Measurements from ENCODE around the gene SLAMF1. TPM values are rescaled to one million over a fixed set of nuclear protein-coding genes. Genes with fewer than 3 reads are reported as not detected.
"Not testable (repeated sequence)": the region's sequence is repeated elsewhere in the genome, so short reads cannot be mapped to it uniquely, and the experiment has no call there.

The SLAMF1 gene, protein sequence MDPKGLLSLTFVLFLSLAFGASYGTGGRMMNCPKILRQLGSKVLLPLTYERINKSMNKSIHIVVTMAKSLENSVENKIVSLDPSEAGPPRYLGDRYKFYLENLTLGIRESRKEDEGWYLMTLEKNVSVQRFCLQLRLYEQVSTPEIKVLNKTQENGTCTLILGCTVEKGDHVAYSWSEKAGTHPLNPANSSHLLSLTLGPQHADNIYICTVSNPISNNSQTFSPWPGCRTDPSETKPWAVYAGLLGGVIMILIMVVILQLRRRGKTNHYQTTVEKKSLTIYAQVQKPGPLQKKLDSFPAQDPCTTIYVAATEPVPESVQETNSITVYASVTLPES
- not detected for polyA plus RNA-seq (2013, experiment 1 of 2)
- polyA plus RNA-seq (2013, experiment 2 of 2), result not detected

DNA sequence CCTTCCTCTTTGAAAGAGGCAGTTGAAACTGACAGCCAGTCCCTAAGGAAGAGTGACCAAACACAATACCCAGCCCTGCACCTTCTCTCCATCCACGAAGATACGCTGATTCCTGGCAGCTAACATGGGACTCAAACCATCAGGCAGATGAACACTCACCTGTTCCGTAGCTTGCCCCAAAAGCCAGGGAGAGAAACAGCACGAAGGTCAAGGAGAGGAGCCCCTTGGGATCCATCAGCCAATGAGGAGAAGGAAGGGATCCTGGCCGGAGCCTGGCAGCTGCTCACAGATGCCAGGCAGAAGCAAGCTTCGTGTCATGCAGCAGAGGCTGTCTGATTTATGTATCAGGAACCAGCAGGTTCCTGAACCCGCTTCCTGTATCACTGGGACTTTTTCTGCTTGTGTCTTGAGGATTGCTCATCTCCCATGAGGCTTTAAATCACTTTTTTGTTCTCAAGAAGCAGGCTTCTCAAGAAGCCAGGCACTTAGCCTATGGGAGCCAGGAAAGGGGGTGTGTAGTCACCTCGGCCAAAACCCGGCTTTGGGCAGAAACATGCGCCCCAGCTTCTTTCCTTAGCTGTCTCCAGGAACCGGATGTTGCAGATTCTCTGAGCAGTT lies at the start of gene SLAMF1:
Gene SLAMF1 (minus strand): TSS at position 334 of the 618 bp plus-strand sequence. CDS start 99 bp downstream, at position 235.
- Histone ChIP-seq H2BK120ac (ENCODE audit: low read depth, low read length) (no peak within 1 kb of the TSS), H4K91ac (ENCODE audit: low read depth, low read length, poor library complexity) (no peak within 1 kb of the TSS), H3K23ac (ENCODE audit: low read depth, low read length, poor library complexity) (no peak within 1 kb of the TSS), H3K9me3 (replicated peaks in 1 of 2; ENCODE audit: control insufficient read depth in 2 of 2, insufficient read depth in 1 of 2, low read depth in 1 of 2, low read length in 2 of 2) (no peaks in the 10 kb centered on the region), H3K79me1 (ENCODE audit: low read depth, low read length) (no peaks in the 10 kb centered on the region), H4K8ac (ENCODE audit: low read depth, low read length) (no peak within 1 kb of the TSS), H2BK5ac (ENCODE audit: low read length) (no peak within 1 kb of the TSS), H2BK12ac (ENCODE audit: low read length) (no peak within 1 kb of the TSS), H3K4me1 (ENCODE audit: control insufficient read depth in 2 of 2, insufficient read depth in 1 of 2, low read depth in 1 of 2, low read length in 2 of 2) (no peaks in the 10 kb centered on the region), H3K4me3 (ENCODE audit: low read length in 2 of 2) (no peak within 1 kb of the TSS), H3K36me3 (replicated peaks in 1 of 2; ENCODE audit: control insufficient read depth in 2 of 2, insufficient read depth in 2 of 2, low read length in 2 of 2) (no peaks in the 10 kb centered on the region), H2BK15ac (ENCODE audit: low read length) (no peak within 1 kb of the TSS), H3K4ac (ENCODE audit: low read length) (no peak within 1 kb of the TSS), H2AFZ (ENCODE audit: low read length) (no peak within 1 kb of the TSS), H3K18ac (ENCODE audit: low read length) (no peak within 1 kb of the TSS), H3K4me2 (ENCODE audit: insufficient read depth, low read length, poor library complexity, severe bottlenecking) (no peak within 1 kb of the TSS), H3K9ac (ENCODE audit: low read depth, low read length, poor library complexity) (no peak within 1 kb of the TSS), H3K14ac (ENCODE audit: low read length) (no peak within 1 kb of the TSS), H3K27ac (replicated peaks; ENCODE audit: low read length) (no peak within 1 kb of the TSS), H2AK5ac (ENCODE audit: low read depth, low read length) (no peak within 1 kb of the TSS), H3K27me3 (ENCODE audit: control insufficient read depth in 3 of 3, insufficient read depth in 3 of 3, low read depth in 1 of 3, low read length in 3 of 3) (peaks cover 0 to 3% (median 0%) of the 10 kb centered on the region in 3 experiments)
- WGBS, 2 donors (ENCODE audit: extremely low coverage in 2 of 2, insufficient read length in 2 of 2, insufficient replicate concordance in 1 of 2), result no CpG with 5 or more reads among the region's 11 CpGs
- DNase-seq (ENCODE audit: low spot score), result no peak

DNA sequence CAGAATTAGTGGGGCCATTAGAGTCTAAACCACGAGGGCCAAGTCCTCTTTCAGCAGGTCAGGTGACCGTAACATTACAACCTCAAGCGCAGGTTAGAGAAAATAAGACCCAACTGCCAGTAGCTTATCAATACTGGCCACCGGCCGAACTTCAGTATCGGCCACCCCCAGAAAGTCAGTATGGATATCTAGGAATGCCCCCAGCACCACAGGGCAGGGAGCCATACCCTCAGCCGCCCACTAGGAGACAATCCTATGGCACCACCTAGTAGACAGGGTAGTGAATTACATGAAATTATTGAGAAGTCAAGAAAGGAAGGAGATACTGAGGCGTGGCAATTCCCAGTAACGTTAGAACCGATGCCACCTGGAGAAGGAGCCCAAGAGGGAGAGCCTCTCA lies 45.5 kb upstream of the SLAMF1 start:
- not testable (repeated sequence) for H3K79me1 ChIP-seq (ENCODE audit: low read depth, low read length); DNase-seq (ENCODE audit: low spot score)

DNA sequence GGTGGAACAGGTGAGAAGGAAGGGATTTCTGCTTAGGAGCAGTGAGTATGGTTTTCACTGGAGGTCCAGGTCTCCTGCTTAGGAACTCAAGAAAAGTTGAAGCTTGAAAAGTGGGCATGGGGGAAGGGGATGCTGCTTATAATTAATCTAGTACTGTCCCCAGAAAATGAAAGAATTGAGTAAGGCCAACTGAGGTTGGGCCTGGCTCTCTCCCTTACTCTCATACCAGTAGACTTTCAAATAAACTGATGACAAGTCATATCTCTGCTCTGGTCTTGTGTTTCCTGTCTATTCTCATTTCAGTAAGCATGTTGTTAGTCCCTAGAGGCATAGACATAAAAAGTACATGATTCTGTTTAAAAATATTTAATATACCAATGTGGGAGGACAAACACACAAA lies 38.4 kb upstream of the SLAMF1 start:
- Histone ChIP-seq H2BK120ac (ENCODE audit: low read depth, low read length) (no peak overlapping the region), H4K8ac (ENCODE audit: low read depth, low read length) (no peak overlapping the region), H2BK12ac (ENCODE audit: low read length) (no peak overlapping the region), H2BK5ac (ENCODE audit: low read length) (no peak overlapping the region), H3K27ac (replicated peaks; ENCODE audit: low read length) (no peak overlapping the region), H2AK5ac (ENCODE audit: low read depth, low read length) (no peak overlapping the region), H2BK15ac (ENCODE audit: low read length) (no peak overlapping the region), H3K14ac (ENCODE audit: low read length) (no peak overlapping the region), H3K27me3 (ENCODE audit: control insufficient read depth in 3 of 3, insufficient read depth in 3 of 3, low read depth in 1 of 3, low read length in 3 of 3) (no peaks in the 10 kb centered on the region), H3K4me2 (ENCODE audit: insufficient read depth, low read length, poor library complexity, severe bottlenecking) (no peak overlapping the region), H3K36me3 (replicated peaks in 1 of 2; ENCODE audit: control insufficient read depth in 2 of 2, insufficient read depth in 2 of 2, low read length in 2 of 2) (no peaks in the 10 kb centered on the region), H2AFZ (ENCODE audit: low read length) (no peak overlapping the region), H3K18ac (ENCODE audit: low read length) (no peak overlapping the region), H3K23ac (ENCODE audit: low read depth, low read length, poor library complexity) (no peak overlapping the region), H3K4me3 (ENCODE audit: low read length in 2 of 2) (no peak overlapping the region), H3K4ac (ENCODE audit: low read length) (no peak overlapping the region), H3K4me1 (ENCODE audit: control insufficient read depth in 2 of 2, insufficient read depth in 1 of 2, low read depth in 1 of 2, low read length in 2 of 2) (no peaks in the 10 kb centered on the region), H3K9ac (ENCODE audit: low read depth, low read length, poor library complexity) (no peak overlapping the region), H4K91ac (ENCODE audit: low read depth, low read length, poor library complexity) (no peak overlapping the region), H3K79me1 (ENCODE audit: low read depth, low read length) (no peaks in the 10 kb centered on the region), H3K9me3 (replicated peaks in 1 of 2; ENCODE audit: control insufficient read depth in 2 of 2, insufficient read depth in 1 of 2, low read depth in 1 of 2, low read length in 2 of 2) (no peaks in the 10 kb centered on the region)
- no peak for DNase-seq (ENCODE audit: low spot score)

More for the DNA sequence above, 45.5 kb upstream of the SLAMF1 start:
- H3K27ac ChIP-seq (replicated peaks; ENCODE audit: low read length); H2BK15ac ChIP-seq (ENCODE audit: low read length); H3K27me3 ChIP-seq (ENCODE audit: control insufficient read depth in 3 of 3, insufficient read depth in 3 of 3, low read depth in 1 of 3, low read length in 3 of 3); H2BK5ac ChIP-seq (ENCODE audit: low read length); H3K9me3 ChIP-seq (replicated peaks in 1 of 2; ENCODE audit: control insufficient read depth in 2 of 2, insufficient read depth in 1 of 2, low read depth in 1 of 2, low read length in 2 of 2); H2BK12ac ChIP-seq (ENCODE audit: low read length); H3K18ac ChIP-seq (ENCODE audit: low read length); H2AK5ac ChIP-seq (ENCODE audit: low read depth, low read length); H3K4ac ChIP-seq (ENCODE audit: low read length); H3K9ac ChIP-seq (ENCODE audit: low read depth, low read length, poor library complexity); H3K4me1 ChIP-seq (ENCODE audit: control insufficient read depth in 2 of 2, insufficient read depth in 1 of 2, low read depth in 1 of 2, low read length in 2 of 2); H2AFZ ChIP-seq (ENCODE audit: low read length); H3K14ac ChIP-seq (ENCODE audit: low read length); H3K4me2 ChIP-seq (ENCODE audit: insufficient read depth, low read length, poor library complexity, severe bottlenecking); H3K23ac ChIP-seq (ENCODE audit: low read depth, low read length, poor library complexity); H4K8ac ChIP-seq (ENCODE audit: low read depth, low read length); H2BK120ac ChIP-seq (ENCODE audit: low read depth, low read length); H3K4me3 ChIP-seq (ENCODE audit: low read length in 2 of 2); H4K91ac ChIP-seq (ENCODE audit: low read depth, low read length, poor library complexity); H3K36me3 ChIP-seq (replicated peaks in 1 of 2; ENCODE audit: control insufficient read depth in 2 of 2, insufficient read depth in 2 of 2, low read length in 2 of 2): not testable (repeated sequence)
- WGBS, 2 donors (ENCODE audit: extremely low coverage in 2 of 2, insufficient read length in 2 of 2, insufficient replicate concordance in 1 of 2), result no CpG with 5 or more reads among the region's 10 CpGs

DNA sequence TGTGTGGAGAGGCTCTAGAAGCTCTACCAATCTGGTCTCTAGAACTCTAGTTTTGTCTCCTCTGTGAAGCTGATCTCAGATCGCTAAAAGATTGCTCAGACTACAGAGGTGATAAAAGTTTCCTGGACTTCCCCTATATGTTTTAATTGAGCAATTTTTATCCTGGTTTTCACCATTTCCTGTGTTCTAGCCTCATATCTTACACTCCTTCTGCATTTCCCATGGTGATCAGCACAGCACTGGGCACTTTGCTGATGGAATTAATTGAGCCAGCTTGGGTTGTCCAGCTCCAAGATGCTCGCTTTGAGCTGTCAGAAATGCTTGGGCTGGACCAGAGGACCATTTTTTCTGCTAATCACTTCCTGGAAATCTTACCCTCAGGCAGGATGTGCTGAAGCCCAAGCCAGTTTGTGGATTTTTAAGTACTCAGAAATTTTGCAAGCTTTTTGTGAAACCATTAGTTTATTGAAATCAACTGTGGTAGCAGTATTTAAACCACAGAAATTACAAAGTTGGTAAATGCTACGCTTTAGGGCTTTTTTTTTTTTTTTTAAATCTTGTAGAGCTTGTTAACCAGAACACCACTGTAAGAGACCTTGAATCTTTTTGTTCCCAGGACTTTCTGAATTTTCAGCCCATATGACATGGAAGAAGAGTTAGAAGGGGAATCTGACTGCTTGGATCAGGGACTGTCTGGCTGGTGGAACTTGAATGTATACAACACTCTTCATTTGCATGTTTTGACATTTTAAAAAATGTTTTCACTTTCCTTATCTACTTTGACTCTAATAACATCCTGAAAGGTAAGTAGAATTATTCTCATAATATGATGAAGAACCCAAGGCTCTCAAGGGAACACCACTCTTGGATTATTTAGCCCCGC lies 36.4 kb upstream of the SLAMF1 start:
- Histone ChIP-seq H3K9ac (ENCODE audit: low read depth, low read length, poor library complexity) (no peak overlapping the region), H2BK12ac (ENCODE audit: low read length) (no peak overlapping the region), H3K14ac (ENCODE audit: low read length) (no peak overlapping the region), H2BK120ac (ENCODE audit: low read depth, low read length) (no peak overlapping the region), H3K36me3 (replicated peaks in 1 of 2; ENCODE audit: control insufficient read depth in 2 of 2, insufficient read depth in 2 of 2, low read length in 2 of 2) (no peaks in the 10 kb centered on the region), H3K18ac (ENCODE audit: low read length) (no peak overlapping the region), H3K4ac (ENCODE audit: low read length) (no peak overlapping the region), H2AK5ac (ENCODE audit: low read depth, low read length) (no peak overlapping the region), H2AFZ (ENCODE audit: low read length) (no peak overlapping the region), H2BK5ac (ENCODE audit: low read length) (no peak overlapping the region), H4K91ac (ENCODE audit: low read depth, low read length, poor library complexity) (no peak overlapping the region), H3K27me3 (ENCODE audit: control insufficient read depth in 3 of 3, insufficient read depth in 3 of 3, low read depth in 1 of 3, low read length in 3 of 3) (peaks cover 0 to 6% (median 0%) of the 10 kb centered on the region in 3 experiments), H4K8ac (ENCODE audit: low read depth, low read length) (no peak overlapping the region), H3K4me2 (ENCODE audit: insufficient read depth, low read length, poor library complexity, severe bottlenecking) (no peak overlapping the region), H3K27ac (replicated peaks; ENCODE audit: low read length) (no peak overlapping the region), H3K79me1 (ENCODE audit: low read depth, low read length) (no peaks in the 10 kb centered on the region), H3K23ac (ENCODE audit: low read depth, low read length, poor library complexity) (no peak overlapping the region), H3K4me1 (ENCODE audit: control insufficient read depth in 2 of 2, insufficient read depth in 1 of 2, low read depth in 1 of 2, low read length in 2 of 2) (no peaks in the 10 kb centered on the region), H2BK15ac (ENCODE audit: low read length) (no peak overlapping the region), H3K9me3 (replicated peaks in 1 of 2; ENCODE audit: control insufficient read depth in 2 of 2, insufficient read depth in 1 of 2, low read depth in 1 of 2, low read length in 2 of 2) (no peaks in the 10 kb centered on the region), H3K4me3 (ENCODE audit: low read length in 2 of 2) (no peak overlapping the region)
- no peak for DNase-seq (ENCODE audit: low spot score)
- no CpG with 5 or more reads among the region's 4 CpGs for WGBS, 2 donors (ENCODE audit: extremely low coverage in 2 of 2, insufficient read length in 2 of 2, insufficient replicate concordance in 1 of 2)
